Thoracic aorta (tissue), 2 donors: ENCODE data around the gene PARD3. TPM values are rescaled to one million over a fixed set of nuclear protein-coding genes. Genes with fewer than 3 reads are reported as not detected.

ENCODE experiments used
- ATAC-seq: fragments of 150-250 bp; one replicate; pipeline ENCODE4 v1.8.0; 2017; ENCODE audit warnings: low read depth; ENCODE audit not compliant: insufficient number of reproducible peaks, low FRiP score
- DNase-seq: peaks from one replicate; pipeline ENCODE4 v3.0.0-alpha.2; 2020; ENCODE audit warnings: low spot score
- H3K27ac ChIP-seq, 2 donors: fragments of 200-600 bp; sonication (generic); 1 replicate in 1 of 2; 2 replicates in 1 of 2; pipeline ENCODE4 v1.5.1; 2016; ENCODE audit warnings: mild to moderate bottlenecking in 2 of 2, moderate library complexity in 2 of 2
- H3K27me3 ChIP-seq: fragments of 200-600 bp; sonication (generic); replicated peaks from 2 replicates; pipeline ENCODE4 v1.6.0; 2016; ENCODE audit warnings: mild to moderate bottlenecking; ENCODE audit not compliant: insufficient read depth
- H3K36me3 ChIP-seq: fragments of 200-600 bp; sonication (generic); one replicate; pipeline ENCODE4 v1.5.1; 2016
- H3K4me1 ChIP-seq, 2 donors: fragments of 200-600 bp; sonication (generic); 1 replicate in 1 of 2; 2 replicates in 1 of 2; pipeline versions ENCODE4 v1.5.1 to v1.6.0; 2016; ENCODE audit warnings: low read depth in 2 of 2, mild to moderate bottlenecking in 1 of 2; ENCODE audit not compliant: control insufficient read depth in 1 of 2
- H3K4me3 ChIP-seq: fragments of 200-600 bp; sonication (generic); 2 replicates; pipeline ENCODE4 v1.5.1; 2016; ENCODE audit warnings: mild to moderate bottlenecking
- H3K9me3 ChIP-seq: fragments of 200-600 bp; sonication (generic); 2 replicates; pipeline ENCODE4 v1.5.1; 2016
- CTCF ChIP-seq: fragments of 200-600 bp; sonication (generic); IDR thresholded peaks from one replicate; pipeline ENCODE4 v1.5.1; 2019; ENCODE audit warnings: antibody characterized with exemption
- total RNA-seq, 2 donors: library from RNA; depleted of rRNA; stranded (reverse); fragments of >200 nt; gene quantifications; one replicate each; pipeline versions ENCODE4 v1.1.0 to v1.2.3, GENCODE V29; 2016

PARD3 gene
- total RNA-seq, 2 donors from 2014 or later = 16.7 to 34.5 TPM

- Histone ChIP-seq H3K27ac (no peak overlapping the region), H3K36me3 (no peaks in the 10 kb centered on the region), H3K4me3 (no peak overlapping the region), H3K4me1 (no peaks in the 10 kb centered on the region), H3K27me3 (no peaks in the 10 kb centered on the region), H3K9me3 (no peaks in the 10 kb centered on the region)
- DNase-seq (no peak), ATAC-seq (no peak)
- TF ChIP-seq CTCF = no peak
These were observed 325.7 kb downstream of the PARD3 start for GRCh38 chr10:34489411-34489810.

- no peaks in the 10 kb centered on the region for H3K36me3 ChIP-seq
- no peaks in the 10 kb centered on the region for H3K9me3 ChIP-seq
- no peak for DNase-seq
- TF ChIP-seq CTCF = no peak
- no peak for ATAC-seq
- no peak overlapping the region for H3K27ac ChIP-seq
- H3K27me3 ChIP-seq = no peaks in the 10 kb centered on the region
- no peak overlapping the region for H3K4me3 ChIP-seq
- no peaks in the 10 kb centered on the region for H3K4me1 ChIP-seq
These were observed 326.5 kb downstream of the PARD3 start for GRCh38 chr10:34488476-34489130.

- Histone ChIP-seq H3K36me3 (no peaks in the 10 kb centered on the region), H3K9me3 (no peaks in the 10 kb centered on the region), H3K27me3 (no peaks in the 10 kb centered on the region), H3K4me3 (no peak overlapping the region), H3K27ac (no peak overlapping the region), H3K4me1 (no peaks in the 10 kb centered on the region)
- DNase-seq (no peak), ATAC-seq (no peak)
- no peak for TF ChIP-seq CTCF
These were observed 329.1 kb downstream of the PARD3 start for GRCh38 chr10:34486008-34486407.

GRCh38 chr10:34484164-34484563 is 330.9 kb downstream of the PARD3 start:
- no peaks in the 10 kb centered on the region for H3K9me3 ChIP-seq
- H3K27me3 ChIP-seq = no peaks in the 10 kb centered on the region
- TF ChIP-seq CTCF = no peak
- H3K36me3 ChIP-seq = no peaks in the 10 kb centered on the region
- H3K4me3 ChIP-seq = no peak overlapping the region
- ATAC-seq (no peak), DNase-seq (no peak)
- H3K27ac ChIP-seq = no peak overlapping the region
- H3K4me1 ChIP-seq = no peaks in the 10 kb centered on the region

GRCh38 chr10:34480345-34480744 is 334.8 kb downstream of the PARD3 start:
- DNase-seq = no peak
- Histone ChIP-seq H3K27ac (no peak overlapping the region), H3K4me3 (no peak overlapping the region), H3K27me3 (no peaks in the 10 kb centered on the region), H3K9me3 (no peaks in the 10 kb centered on the region), H3K36me3 (no peaks in the 10 kb centered on the region), H3K4me1 (peaks cover 3 to 10% of the 10 kb centered on the region in 2 donors)
- TF ChIP-seq CTCF = no peak
- no peak for ATAC-seq
